Liver (tissue), 9 donors: ENCODE data around the gene LYZ. TPM values are rescaled to one million over a fixed set of nuclear protein-coding genes. Genes with fewer than 3 reads are reported as not detected.

Experiments
- DNase-seq: peaks from one replicate; pipeline ENCODE4 v3.0.0-alpha.2; 2017; ENCODE audit warnings: low spot score
- H3K27ac ChIP-seq, 2 donors: one replicate each; pipeline ENCODE4 v1.7.0; 2013; ENCODE audit warnings: inconsistent platforms in 2 of 2, low read length in 2 of 2, control low read depth in 1 of 2, low read depth in 1 of 2, mild to moderate bottlenecking in 1 of 2
- H3K27me3 ChIP-seq, 4 donors: one replicate each; pipeline versions ENCODE4 v1.6.1 to v1.7.0; 2013; ENCODE audit warnings: low read length in 3 of 4, inconsistent platforms in 1 of 4, mild to moderate bottlenecking in 1 of 4, moderate library complexity in 1 of 4; ENCODE audit not compliant: control insufficient read depth in 4 of 4, insufficient read depth in 4 of 4
- H3K36me3 ChIP-seq, 4 donors: one replicate each; pipeline versions ENCODE4 v1.6.1 to v1.7.0; 2013; ENCODE audit warnings: low read length in 3 of 4, mild to moderate bottlenecking in 3 of 4, low read depth in 1 of 4, moderate library complexity in 1 of 4; ENCODE audit not compliant: control insufficient read depth in 4 of 4, insufficient read depth in 3 of 4
- H3K4me1 ChIP-seq, 4 donors: one replicate each; pipeline versions ENCODE4 v1.6.1 to v1.7.0; 2013; ENCODE audit warnings: low read length in 3 of 4, mild to moderate bottlenecking in 3 of 4, moderate library complexity in 1 of 4; ENCODE audit not compliant: control insufficient read depth in 4 of 4, insufficient read depth in 4 of 4
- H3K4me3 ChIP-seq, 3 donors: one replicate each; pipeline versions ENCODE4 v1.6.1 to v1.7.0; 2013; ENCODE audit warnings: low read length in 3 of 3, control low read depth in 1 of 3, low read depth in 1 of 3, mild to moderate bottlenecking in 1 of 3
- H3K9ac ChIP-seq, 2 donors: one replicate each; pipeline ENCODE4 v1.7.0; 2013; ENCODE audit warnings: low read length in 2 of 2, mild to moderate bottlenecking in 2 of 2, moderate library complexity in 2 of 2, control low read depth in 1 of 2, low read depth in 1 of 2
- H3K9me3 ChIP-seq, 4 donors: one replicate each; pipeline versions ENCODE4 v1.6.1 to v1.7.0; 2013; ENCODE audit warnings: low read length in 3 of 4; ENCODE audit not compliant: control insufficient read depth in 4 of 4
- CTCF ChIP-seq: fragments of 150-350 bp; IDR thresholded peaks from 2 replicates; pipeline ENCODE4 v1.5.1; 2017; ENCODE audit warnings: improper control_type of control experiment, low read depth, low read length; ENCODE audit not compliant: missing input control
- EGR1 ChIP-seq, 2 donors: IDR thresholded peaks; 2 replicates each; pipeline ENCODE4 v1.6.1; 2016 to 2018; ENCODE audit warnings: antibody characterized with exemption in 2 of 2, low read depth in 2 of 2
- FOXA1 ChIP-seq: IDR thresholded peaks from 2 replicates; pipeline ENCODE4 v1.6.1; 2016; ENCODE audit warnings: antibody characterized with exemption
- GABPA ChIP-seq, 2 donors: IDR thresholded peaks in 1 of 2; conservative IDR thresholded peaks in 1 of 2; 2 replicates each; pipeline ENCODE4 v1.6.1; 2016; ENCODE audit warnings: antibody characterized with exemption in 2 of 2, mild to moderate bottlenecking in 1 of 2, moderate library complexity in 1 of 2
- JUND ChIP-seq, 2 donors: IDR thresholded peaks; 2 replicates each; pipeline ENCODE4 v1.6.1; 2016; ENCODE audit warnings: antibody characterized with exemption in 2 of 2
- NR2F2 ChIP-seq: IDR thresholded peaks from 2 replicates; pipeline ENCODE4 v1.6.1; 2016; ENCODE audit warnings: antibody characterized with exemption
- REST ChIP-seq: IDR thresholded peaks from 2 replicates; pipeline ENCODE4 v1.6.1; 2016; ENCODE audit warnings: antibody characterized with exemption, mild to moderate bottlenecking
- RXRA ChIP-seq, 2 donors: IDR thresholded peaks; 2 replicates each; pipeline ENCODE4 v1.6.1; 2017 to 2018; ENCODE audit warnings: antibody characterized with exemption in 2 of 2, mild to moderate bottlenecking in 1 of 2
- SP1 ChIP-seq: IDR thresholded peaks from 2 replicates; pipeline ENCODE4 v1.6.1; 2018; ENCODE audit warnings: antibody characterized with exemption, mild to moderate bottlenecking
- TAF1 ChIP-seq: conservative IDR thresholded peaks from 2 replicates; pipeline ENCODE4 v1.6.1; 2016; ENCODE audit warnings: antibody characterized with exemption, mild to moderate bottlenecking
- WGBS: extraction: QIAGEN DNeasy Blood & Tissue Kit; methylation state at CpG from one replicate; pipeline ENCODE4 v1.1.7; 2013; 5-methylcytosine and 5-hydroxymethylcytosine counted together
- polyA plus RNA-seq, 2 donors: library from polyadenylated mRNA; stranded (reverse) in 1 of 2; unstranded in 1 of 2; fragments of 200-250 nt in 1 of 2; fragments of >200 nt in 1 of 2; fragmentation: Nextera tagmentation in 1 of 2; extraction: Ambion mirVana in 1 of 2; gene quantifications; one replicate each; pipeline versions ENCODE4 v1.2.1 to v1.2.3, GENCODE V29; 2013 to 2015
- total RNA-seq, 2 donors: library from RNA; depleted of rRNA; stranded (reverse); fragments of >200 nt; gene quantifications; one replicate each; pipeline ENCODE4 v1.2.3, GENCODE V29; 2014
- TF ChIP-seq, protein P1 (sequence below): IDR thresholded peaks from 2 replicates; pipeline ENCODE4 v1.6.1; 2016; ENCODE audit warnings: antibody characterized with exemption
- donor health status: healthy.
- donor health status: healthy.
- donor health status: healthy.
- donor health status: healthy.
- donor health status: healthy.

Gene LYZ
- total and polyA plus RNA-seq, 4 donors: 11.5 to 141 (median 33.5) TPM

GRCh38 chr12:69304284-69304683, 43.9 kb upstream of the LYZ start:
- Histone ChIP-seq H3K9me3 (peaks cover 0 to 3% (median 0%) of the 10 kb centered on the region in 4 donors), H3K27ac (no peak overlapping the region)
- 100% methylated on average over 1 of the region's 1 CpG for WGBS

DNA sequence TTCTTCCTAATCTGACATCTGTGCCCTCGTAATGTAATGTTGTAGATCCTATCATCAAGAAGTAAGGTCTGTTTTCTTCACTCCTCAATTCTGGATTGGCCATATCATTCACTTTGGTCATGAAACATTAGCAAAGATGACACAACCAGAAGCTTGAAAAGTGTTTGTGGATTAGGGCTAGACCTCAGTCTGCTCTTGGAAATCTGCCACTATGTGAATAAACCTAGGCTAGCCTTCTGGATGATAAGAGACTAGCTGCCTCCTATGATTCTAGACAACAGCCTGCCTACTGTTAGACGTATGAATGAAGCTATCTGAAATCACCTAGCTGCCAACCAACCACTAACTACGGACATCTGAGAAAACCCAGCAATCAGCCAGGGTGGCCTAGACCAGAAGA, 38.7 kb upstream of the LYZ start:
- Histone ChIP-seq H3K4me1 (no peaks in the 10 kb centered on the region), H3K9ac (no peak overlapping the region), H3K9me3 (peaks cover 0 to under 1% (median 0%) of the 10 kb centered on the region in 4 donors), H3K4me3 (no peak overlapping the region), H3K36me3 (no peaks in the 10 kb centered on the region), H3K27ac (no peak overlapping the region), H3K27me3 (no peaks in the 10 kb centered on the region)
- no peak for DNase-seq
- 85% methylated on average over 3 of the region's 3 CpGs for WGBS
- TF ChIP-seq CTCF (no peak), JUND (IDR thresholded peaks at IDR 0.05) (no peak), GABPA (IDR thresholded peaks at IDR 0.05 in 1 of 2, conservative IDR thresholded peaks at IDR 0.05 in 1 of 2) (no peak), FOXA1 (no peak), REST (no peak), EGR1 (IDR thresholded peaks at IDR 0.05; ENCODE audit: low read depth in 2 of 2) (no peak)
- TF ChIP-seq, protein P1, sequence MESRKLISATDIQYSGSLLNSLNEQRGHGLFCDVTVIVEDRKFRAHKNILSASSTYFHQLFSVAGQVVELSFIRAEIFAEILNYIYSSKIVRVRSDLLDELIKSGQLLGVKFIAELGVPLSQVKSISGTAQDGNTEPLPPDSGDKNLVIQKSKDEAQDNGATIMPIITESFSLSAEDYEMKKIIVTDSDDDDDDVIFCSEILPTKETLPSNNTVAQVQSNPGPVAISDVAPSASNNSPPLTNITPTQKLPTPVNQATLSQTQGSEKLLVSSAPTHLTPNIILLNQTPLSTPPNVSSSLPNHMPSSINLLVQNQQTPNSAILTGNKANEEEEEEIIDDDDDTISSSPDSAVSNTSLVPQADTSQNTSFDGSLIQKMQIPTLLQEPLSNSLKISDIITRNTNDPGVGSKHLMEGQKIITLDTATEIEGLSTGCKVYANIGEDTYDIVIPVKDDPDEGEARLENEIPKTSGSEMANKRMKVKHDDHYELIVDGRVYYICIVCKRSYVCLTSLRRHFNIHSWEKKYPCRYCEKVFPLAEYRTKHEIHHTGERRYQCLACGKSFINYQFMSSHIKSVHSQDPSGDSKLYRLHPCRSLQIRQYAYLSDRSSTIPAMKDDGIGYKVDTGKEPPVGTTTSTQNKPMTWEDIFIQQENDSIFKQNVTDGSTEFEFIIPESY: no peak

More at GRCh38 chr12:69304284-69304683, 43.9 kb upstream of the LYZ start:
- Histone ChIP-seq H3K27me3 (no peaks in the 10 kb centered on the region), H3K4me1 (no peaks in the 10 kb centered on the region), H3K9ac (no peak overlapping the region), H3K36me3 (no peaks in the 10 kb centered on the region), H3K4me3 (no peak overlapping the region)
- no peak for DNase-seq
- TF ChIP-seq CTCF (no peak), RXRA (IDR thresholded peaks at IDR 0.05) (no peak), TAF1 (no peak), EGR1 (IDR thresholded peaks at IDR 0.05; ENCODE audit: low read depth in 2 of 2) (no peak), SP1 (no peak), NR2F2 (no peak)
- TF ChIP-seq, protein P1: no peak
